ENCODE data around the gene SLC25A12. TPM values are rescaled to one million over a fixed set of nuclear protein-coding genes. Genes with fewer than 3 reads are reported as not detected.
"Not testable (repeated sequence)": the region's sequence is repeated elsewhere in the genome, so short reads cannot be mapped to it uniquely, and the experiment has no call there.

SLC25A12 gene
- total and polyA plus RNA-seq, 11 donors: 45.8 to 128 (median 117) TPM

DNA sequence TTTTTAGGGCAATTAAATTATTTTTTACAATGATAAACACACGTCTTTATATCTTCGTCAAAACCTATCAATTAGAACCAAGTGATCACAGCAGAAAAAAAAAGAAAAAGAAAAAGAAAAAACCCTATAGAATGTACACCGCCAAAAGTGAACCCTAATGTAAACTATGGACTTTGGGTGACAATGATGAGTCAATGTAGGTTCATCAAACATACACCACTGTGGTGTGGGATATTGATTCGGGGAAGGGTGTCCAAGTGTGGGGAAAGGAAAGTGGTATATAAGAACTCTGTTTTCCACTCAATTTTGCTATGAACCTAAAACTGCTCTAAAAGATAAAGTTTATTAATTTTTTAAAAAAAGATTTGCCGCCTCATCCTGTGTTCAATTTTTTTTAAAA, 121.7 kb downstream of the SLC25A12 start:
- Histone ChIP-seq H3K4me1 (no peaks in the 10 kb centered on the region), H3K27me3 (no peaks in the 10 kb centered on the region), H3K4me3 (no peak overlapping the region), H3K9me3 (peaks cover 0 to 16% (median 0%) of the 10 kb centered on the region in 12 donors), H3K36me3 (peaks cover 0 to 22% (median 5%) of the 10 kb centered on the region in 9 donors), H3K27ac (no peak overlapping the region)
- no peak for DNase-seq
- intact Hi-C loops (cut with DNase I): no loop called here
- TF ChIP-seq POLR2A (IDR thresholded peaks at IDR 0.05): no peak
- TF ChIP-seq, protein P1, sequence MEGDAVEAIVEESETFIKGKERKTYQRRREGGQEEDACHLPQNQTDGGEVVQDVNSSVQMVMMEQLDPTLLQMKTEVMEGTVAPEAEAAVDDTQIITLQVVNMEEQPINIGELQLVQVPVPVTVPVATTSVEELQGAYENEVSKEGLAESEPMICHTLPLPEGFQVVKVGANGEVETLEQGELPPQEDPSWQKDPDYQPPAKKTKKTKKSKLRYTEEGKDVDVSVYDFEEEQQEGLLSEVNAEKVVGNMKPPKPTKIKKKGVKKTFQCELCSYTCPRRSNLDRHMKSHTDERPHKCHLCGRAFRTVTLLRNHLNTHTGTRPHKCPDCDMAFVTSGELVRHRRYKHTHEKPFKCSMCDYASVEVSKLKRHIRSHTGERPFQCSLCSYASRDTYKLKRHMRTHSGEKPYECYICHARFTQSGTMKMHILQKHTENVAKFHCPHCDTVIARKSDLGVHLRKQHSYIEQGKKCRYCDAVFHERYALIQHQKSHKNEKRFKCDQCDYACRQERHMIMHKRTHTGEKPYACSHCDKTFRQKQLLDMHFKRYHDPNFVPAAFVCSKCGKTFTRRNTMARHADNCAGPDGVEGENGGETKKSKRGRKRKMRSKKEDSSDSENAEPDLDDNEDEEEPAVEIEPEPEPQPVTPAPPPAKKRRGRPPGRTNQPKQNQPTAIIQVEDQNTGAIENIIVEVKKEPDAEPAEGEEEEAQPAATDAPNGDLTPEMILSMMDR (IDR thresholded peaks at IDR 0.05): no peak
- ATAC-seq: no peak
- WGBS, 4 donors: 92 to 96% (median 94%) methylated on average over 5 of the region's 5 CpGs

DNA sequence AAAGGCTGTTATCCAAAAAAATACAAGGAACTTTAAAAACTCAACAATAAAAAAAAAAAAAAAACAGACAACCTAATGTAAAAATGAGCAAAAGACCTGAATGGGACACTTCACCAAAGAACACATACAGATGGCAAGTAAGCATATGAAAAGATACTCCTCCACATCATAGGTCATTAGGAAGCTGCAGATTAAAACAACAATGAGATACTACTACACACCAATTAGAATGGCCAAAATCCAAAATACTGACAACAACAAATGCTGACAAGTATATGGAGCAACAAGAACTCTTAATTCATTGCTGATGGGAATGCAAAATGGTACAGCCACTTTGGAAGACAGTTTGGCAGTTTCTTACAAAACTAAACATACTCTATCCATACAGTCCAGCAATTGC, 122.6 kb downstream of the SLC25A12 start:
- intact Hi-C loops (cut with DNase I): no loop called here
- TF ChIP-seq POLR2A (IDR thresholded peaks at IDR 0.05): no peak
- TF ChIP-seq, protein P1 (IDR thresholded peaks at IDR 0.05): no peak
- ATAC-seq (no peak), DNase-seq (no peak)
- no peak overlapping the region for H3K4me3 ChIP-seq
- H3K4me1 ChIP-seq: no peaks in the 10 kb centered on the region
- H3K36me3 ChIP-seq: peaks cover 0 to 31% (median 5%) of the 10 kb centered on the region in 9 donors
- peaks cover 0 to 16% (median 0%) of the 10 kb centered on the region in 12 donors for H3K9me3 ChIP-seq
- no peak overlapping the region for H3K27ac ChIP-seq
- H3K27me3 ChIP-seq: no peaks in the 10 kb centered on the region

DNA sequence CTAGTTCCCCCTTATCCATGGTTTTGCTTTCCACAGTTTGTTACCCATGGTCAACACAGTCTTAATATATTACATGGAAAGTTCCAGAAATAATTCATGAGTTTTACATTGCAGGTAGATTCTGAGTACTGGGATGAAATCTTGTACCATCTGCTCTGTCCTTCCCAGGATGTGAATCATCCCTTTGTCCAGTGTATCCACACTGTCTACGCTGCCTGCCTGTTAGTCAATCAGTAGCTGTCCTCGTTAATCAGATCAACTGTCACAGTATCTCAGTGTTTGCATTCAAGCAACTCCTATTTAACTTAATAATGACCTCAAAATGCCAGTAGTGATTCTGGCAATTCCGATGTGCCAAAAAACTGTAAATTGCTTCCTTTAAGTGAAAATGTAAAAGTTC, 130.4 kb downstream of the SLC25A12 start:
- intact Hi-C loops (cut with DNase I): no loop called here
- TF ChIP-seq, protein P1 (IDR thresholded peaks at IDR 0.05): no peak
- no peak for TF ChIP-seq POLR2A (IDR thresholded peaks at IDR 0.05)

DNA sequence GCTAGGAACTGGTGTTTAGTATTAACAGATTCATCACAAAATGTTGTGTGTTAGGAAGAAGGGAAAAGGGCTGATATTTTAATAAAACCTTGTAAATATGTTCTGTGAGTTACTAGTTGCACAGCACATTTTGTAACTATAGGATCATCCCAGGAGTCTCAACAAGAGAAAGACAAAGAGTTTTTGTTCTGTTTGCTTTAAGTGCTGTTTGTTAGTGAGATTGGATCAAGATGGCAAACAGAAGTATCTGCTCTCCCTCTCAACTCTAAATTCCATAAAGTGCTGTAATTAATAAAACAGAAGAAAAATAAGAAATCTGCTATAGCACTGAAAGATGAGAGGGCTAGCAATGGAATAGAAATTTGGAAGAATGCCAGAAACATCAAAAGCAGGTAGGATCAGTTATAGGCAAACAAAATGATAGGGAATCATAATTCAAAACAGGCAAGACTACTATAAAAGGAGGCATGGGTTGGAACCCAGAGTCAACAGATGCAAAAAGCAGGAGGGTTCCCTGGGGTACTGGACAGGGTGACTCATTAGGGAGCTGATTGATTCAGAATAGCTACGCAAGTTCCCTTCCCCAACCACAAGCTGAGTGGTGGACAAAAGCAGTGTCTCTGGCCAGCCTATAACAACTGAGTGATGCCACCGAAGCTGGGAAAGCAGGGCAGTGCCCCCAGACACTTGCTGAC, 131.0 kb downstream of the SLC25A12 start:
- Histone ChIP-seq H3K4me1 (no peaks in the 10 kb centered on the region), H3K27ac (no peak overlapping the region), H3K27me3 (no peaks in the 10 kb centered on the region), H3K9me3 (no peaks in the 10 kb centered on the region), H3K4me3 (no peak overlapping the region), H3K36me3 (peaks cover 0 to 71% (median 35%) of the 10 kb centered on the region in 9 donors)
- no peak for TF ChIP-seq POLR2A (IDR thresholded peaks at IDR 0.05)
- TF ChIP-seq, protein P1 (IDR thresholded peaks at IDR 0.05): no peak
- 87 to 96% (median 90%) methylated on average over 2 of the region's 2 CpGs for whole genome bisulfite sequencing, 4 donors
- intact Hi-C loops (cut with DNase I): no loop called here
- DNase-seq: no peak
- ATAC-seq: peak in 1 of 4 donors; percentile 18

More for the DNA sequence above, 130.4 kb downstream of the SLC25A12 start:
- no peak overlapping the region for H3K4me3 ChIP-seq
- H3K9me3 ChIP-seq: no peaks in the 10 kb centered on the region
- no peaks in the 10 kb centered on the region for H3K4me1 ChIP-seq
- no peak for ATAC-seq
- DNase-seq: no peak
- peaks cover 0 to 72% (median 32%) of the 10 kb centered on the region in 9 donors for H3K36me3 ChIP-seq
- H3K27ac ChIP-seq: no peak overlapping the region
- 92 to 98% (median 93%) methylated on average over 3 of the region's 3 CpGs for WGBS, 4 donors
- no peaks in the 10 kb centered on the region for H3K27me3 ChIP-seq

DNA sequence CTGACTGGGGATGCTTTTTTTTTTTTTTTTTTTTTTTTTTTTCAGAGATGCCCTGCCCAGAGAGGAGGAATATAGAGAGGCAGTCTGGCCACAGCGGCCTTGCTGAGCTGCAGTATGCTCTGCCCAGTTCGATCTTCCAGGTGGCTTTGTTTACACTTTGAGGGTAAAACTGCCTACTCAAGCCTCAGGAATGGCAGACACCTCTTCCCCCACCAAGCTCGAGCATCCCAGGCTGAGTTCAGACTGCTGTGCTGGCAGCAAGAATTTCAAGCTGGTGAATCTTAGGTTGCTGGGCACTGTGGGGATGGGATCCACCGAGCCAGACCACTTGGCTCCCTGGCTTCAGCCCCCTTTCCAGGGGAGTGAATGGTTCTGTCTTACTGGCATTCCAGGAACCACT, 132.9 kb downstream of the SLC25A12 start:
- H3K4me3 ChIP-seq; H3K27me3 ChIP-seq; H3K4me1 ChIP-seq; DNase-seq; H3K9me3 ChIP-seq; H3K27ac ChIP-seq; ATAC-seq; intact Hi-C loops (cut with DNase I): not testable (repeated sequence)
- peaks cover 0 to 59% (median 31%) of the 10 kb centered on the region in 9 donors for H3K36me3 ChIP-seq
- WGBS, 4 donors: 92 to 97% (median 96%) methylated on average over 4 of the region's 4 CpGs

DNA sequence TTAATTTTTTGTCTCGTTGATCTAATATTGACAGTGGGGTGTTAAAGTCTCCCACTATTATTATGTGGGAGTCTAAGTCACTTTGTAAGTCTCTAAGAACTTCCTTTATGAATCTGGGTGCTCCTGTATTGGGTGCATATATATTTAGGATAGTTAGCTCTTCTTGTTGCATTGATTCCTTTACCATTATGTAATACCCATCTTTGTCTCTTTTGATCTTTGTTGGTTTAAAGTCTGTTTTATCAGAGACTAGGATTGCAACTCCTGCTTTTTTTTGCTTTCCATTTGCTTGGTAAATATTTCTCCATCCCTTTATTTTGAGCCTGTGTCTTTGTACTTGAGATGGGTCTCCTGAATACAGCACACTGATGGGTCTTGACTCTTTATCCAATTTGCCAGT, 135.3 kb downstream of the SLC25A12 start:
- H3K4me3 ChIP-seq; H3K9me3 ChIP-seq; H3K27me3 ChIP-seq; H3K27ac ChIP-seq; H3K4me1 ChIP-seq; DNase-seq; intact Hi-C loops (cut with DNase I); ATAC-seq: not testable (repeated sequence)
- peaks cover 0 to 57% (median 37%) of the 10 kb centered on the region in 9 donors for H3K36me3 ChIP-seq
- WGBS, 4 donors: 92 to 96% (median 94%) methylated on average over 1 of the region's 1 CpG
